K562 (cell line): ENCODE measurements around the gene RIOK3. TPM values are rescaled to one million over a fixed set of nuclear protein-coding genes. Genes with fewer than 3 reads are reported as not detected.

Experiments
- BACH1 ChIP-seq: fragments of 200-800 bp; sonication (Bioruptor generic); IDR thresholded peaks from 2 replicates; pipeline ENCODE4 v1.6.1; 2016; ENCODE audit warnings: missing genetic modification characterization, missing compliant biosample characterization
- CBX5 ChIP-seq: IDR thresholded peaks from 2 replicates; pipeline ENCODE4 v1.6.1; 2014; ENCODE audit warnings: low read depth, borderline replicate concordance
- E2F4 ChIP-seq: sonication (generic); formaldehyde crosslinking; IDR thresholded peaks from 2 replicates; pipeline ENCODE4 v1.8.0; 2022; ENCODE audit warnings: mild to moderate bottlenecking, low read depth, missing genetic modification reagents
- EZH2 ChIP-seq: IDR thresholded peaks from 2 replicates; pipeline ENCODE4 v1.6.1; 2012; ENCODE audit warnings: low read depth, mild to moderate bottlenecking, inconsistent platforms, low read length, borderline replicate concordance
- KLF1 ChIP-seq: fragments of 450-650 bp; IDR thresholded peaks from 2 replicates; pipeline ENCODE4 v1.6.1; 2016; ENCODE audit warnings: missing genetic modification characterization, missing compliant biosample characterization
- MBD2 ChIP-seq: sonication (generic); IDR thresholded peaks from 2 replicates; pipeline ENCODE4 v1.6.1; 2016; ENCODE audit warnings: low read depth, borderline replicate concordance
- MECOM ChIP-seq: fragments of 250-450 bp; sonication (Bioruptor Pico); IDR thresholded peaks from 2 replicates; pipeline ENCODE4 v1.8.0; 2022; ENCODE audit warnings: inconsistent platforms
- POLR2A ChIP-seq: fragments of 450-650 bp; conservative IDR thresholded peaks from 2 replicates; pipeline ENCODE4 v1.6.1; 2016
- SMC3 ChIP-seq: conservative IDR thresholded peaks from 2 replicates; pipeline ENCODE4 v1.6.1; 2011; ENCODE audit warnings: low read depth, low read length, improper control_type of control experiment; ENCODE audit not compliant: insufficient read depth
- SOX6 ChIP-seq: fragments of 450-650 bp; IDR thresholded peaks from 2 replicates; pipeline ENCODE4 v1.6.1; 2014; ENCODE audit warnings: mild to moderate bottlenecking
- STAG1 ChIP-seq: sonication (generic); formaldehyde crosslinking; IDR thresholded peaks from 2 replicates; pipeline ENCODE4 v1.5.0; 2020; ENCODE audit warnings: missing genetic modification reagents, borderline replicate concordance
- STAT6 ChIP-seq: sonication (generic); formaldehyde crosslinking; IDR thresholded peaks from 2 replicates; pipeline ENCODE4 v1.8.1; 2023; ENCODE audit warnings: mild to moderate bottlenecking, missing genetic modification reagents
- ZBTB12 ChIP-seq: fragments of 250-450 bp; sonication (Bioruptor Pico); IDR thresholded peaks from 2 replicates; pipeline ENCODE4 v1.4.0; 2020
- ZFP91 ChIP-seq: sonication (generic); formaldehyde crosslinking; IDR thresholded peaks from 2 replicates; pipeline ENCODE4 v1.8.0; 2022; ENCODE audit warnings: mild to moderate bottlenecking, missing genetic modification reagents
- ZNF197 ChIP-seq: fragments of 200-800 bp; sonication (Bioruptor generic); IDR thresholded peaks from 2 replicates; pipeline ENCODE4 v1.6.1; 2016; ENCODE audit warnings: low read depth, missing genetic modification characterization, missing compliant biosample characterization
- ZNF586 ChIP-seq: fragments of 450-650 bp; formaldehyde crosslinking; conservative IDR thresholded peaks from 2 replicates; pipeline ENCODE4 v1.4.0; 2020; ENCODE audit warnings: mild to moderate bottlenecking, moderate library complexity
- ZNF644 ChIP-seq: fragments of 200-800 bp; sonication (Bioruptor generic); IDR thresholded peaks from 2 replicates; pipeline ENCODE4 v1.6.1; 2016; ENCODE audit warnings: low read depth, missing genetic modification characterization, missing compliant biosample characterization
- ZNF76 ChIP-seq: fragments of 250-450 bp; sonication (Bioruptor Pico); IDR thresholded peaks from 2 replicates; pipeline ENCODE4 v1.4.0; 2020; ENCODE audit warnings: mild to moderate bottlenecking, moderate library complexity, borderline replicate concordance
- polyA plus RNA-seq, 8 experiments: library from polyadenylated mRNA; depleted of rRNA in 4 of 8; stranded (reverse) in 5 of 8; unstranded in 3 of 8; fragments of >200 nt; fragmentation: Nextera tagmentation in 2 of 8; fragmentation: Illumina TruSeq in 1 of 8; extraction: Ambion mirVana in 2 of 8; extraction: Trizol in 1 of 8; gene quantifications; 2 replicates each; pipeline versions ENCODE4 v1.2.1 to v1.2.3, GENCODE V29; 2011 to 2014; ENCODE audit warnings: inconsistent platforms in 1 of 8, missing spikeins in 1 of 8
- total RNA-seq, 7 experiments: library from RNA; depleted of rRNA in 6 of 7; stranded (reverse); fragments of >200 nt in 6 of 7; fragmentation: Illumina TruSeq in 2 of 7; extraction: Trizol in 2 of 7; gene quantifications; 2 replicates each; pipeline versions ENCODE4 v1.2.1 to v1.2.3, GENCODE V29; 2011 to 2021; ENCODE audit warnings: low replicate concordance in 1 of 7

The RIOK3 gene
- total and polyA plus RNA-seq, 9 of the 15 experiments (the other 6 are each of a cell fraction or from before 2014, with no cell fraction given) = 21.4 to 89.5 (median 62.9) TPM

GRCh38 chr18:23452728-23453679 is at the start of gene RIOK3 (continued):
- TF ChIP-seq ZNF644 (tag) (no peak), EZH2 (no peak), STAT6 (no peak), ZNF76 (CRISPR knock-in tag) (no peak), MBD2 (peak; percentile 58; the same call in 1 of the 2 replicates), STAG1 (CRISPR knock-in tag) (no peak), SMC3 (no peak), ZFP91 (CRISPR knock-in tag) (no peak), SOX6 (peak; percentile 53; the same call in 1 of the 2 replicates), BACH1 (no peak), ZNF197 (no peak), MECOM (CRISPR knock-in tag) (no peak), ZBTB12 (no peak), E2F4 (CRISPR knock-in tag) (no peak), KLF1 (tag) (peak; percentile 72; the same call in 1 of the 2 replicates), ZNF586 (no peak), CBX5 (no peak), POLR2A (peak; percentile 95)
